Activated CD8-positive, alpha-beta T cell treated with anti-CD3 and anti-CD28 coated beads for 36 hours (primary cell): ENCODE data around the gene ZNF584. TPM values are rescaled to one million over a fixed set of nuclear protein-coding genes. Genes with fewer than 3 reads are reported as not detected.

Source experiments
- ATAC-seq: fragments of 200-7000 bp; cut with Tn5 transposase; one replicate; pipeline ENCODE4 v1.10.0; 2021; ENCODE audit warnings: mild to moderate bottlenecking, moderate library complexity
- CTCF ChIA-PET: fragments of 350-600 bp; sonication (Branson Sonifier 250); formaldehyde crosslinking; loops from one replicate; lab custom pipeline; 2021; ENCODE audit warnings: antibody characterized with exemption; lab: Charles Lee
- POLR2A ChIA-PET: fragments of 350-600 bp; sonication (Branson Sonifier 250); formaldehyde crosslinking; loops from one replicate; lab custom pipeline; 2021; ENCODE audit warnings: antibody characterized with exemption; lab: Charles Lee
- DNase-seq: peaks from one replicate; pipeline ENCODE4 v3.0.0-alpha.2; 2020
- H3K27ac Mint-ChIP-seq: one replicate; pipeline ENCODE4 v1.8.0; 2021; ENCODE audit warnings: mild to moderate bottlenecking, mixed read lengths
- H3K27me3 Mint-ChIP-seq: one replicate; pipeline ENCODE4 v1.8.0; 2021; ENCODE audit warnings: mixed read lengths
- H3K36me3 Mint-ChIP-seq: one replicate; pipeline ENCODE4 v1.8.0; 2021; ENCODE audit warnings: low read depth, mixed read lengths
- H3K4me1 Mint-ChIP-seq: one replicate; pipeline ENCODE4 v1.8.0; 2021; ENCODE audit warnings: low read depth, mixed read lengths
- H3K4me3 Mint-ChIP-seq: one replicate; pipeline ENCODE4 v1.8.0; 2021; ENCODE audit warnings: mild to moderate bottlenecking, moderate library complexity, mixed read lengths
- H3K9me3 Mint-ChIP-seq: one replicate; pipeline ENCODE4 v1.8.0; 2021; ENCODE audit warnings: mixed read lengths
- intact Hi-C: fragments of 100-400 bp; cut with micrococcal nuclease; formaldehyde crosslinking; loops from one replicate; pipeline ENCODE4 v1.10.0; 2022
- total RNA-seq, 2 experiments: library from RNA; stranded (reverse); gene quantifications; one replicate each; pipeline ENCODE4 v1.2.3, GENCODE V29; 2021
- TF ChIP-seq, protein P1 (sequence below): fragments of 200-600 bp; IDR thresholded peaks from one replicate; pipeline ENCODE4 v1.8.0; 2022; ENCODE audit warnings: antibody characterized with exemption, mild to moderate bottlenecking

Gene ZNF584
- total RNA-seq: 10 to 100 TPM; 12.0 to 14.3 TPM

DNA sequence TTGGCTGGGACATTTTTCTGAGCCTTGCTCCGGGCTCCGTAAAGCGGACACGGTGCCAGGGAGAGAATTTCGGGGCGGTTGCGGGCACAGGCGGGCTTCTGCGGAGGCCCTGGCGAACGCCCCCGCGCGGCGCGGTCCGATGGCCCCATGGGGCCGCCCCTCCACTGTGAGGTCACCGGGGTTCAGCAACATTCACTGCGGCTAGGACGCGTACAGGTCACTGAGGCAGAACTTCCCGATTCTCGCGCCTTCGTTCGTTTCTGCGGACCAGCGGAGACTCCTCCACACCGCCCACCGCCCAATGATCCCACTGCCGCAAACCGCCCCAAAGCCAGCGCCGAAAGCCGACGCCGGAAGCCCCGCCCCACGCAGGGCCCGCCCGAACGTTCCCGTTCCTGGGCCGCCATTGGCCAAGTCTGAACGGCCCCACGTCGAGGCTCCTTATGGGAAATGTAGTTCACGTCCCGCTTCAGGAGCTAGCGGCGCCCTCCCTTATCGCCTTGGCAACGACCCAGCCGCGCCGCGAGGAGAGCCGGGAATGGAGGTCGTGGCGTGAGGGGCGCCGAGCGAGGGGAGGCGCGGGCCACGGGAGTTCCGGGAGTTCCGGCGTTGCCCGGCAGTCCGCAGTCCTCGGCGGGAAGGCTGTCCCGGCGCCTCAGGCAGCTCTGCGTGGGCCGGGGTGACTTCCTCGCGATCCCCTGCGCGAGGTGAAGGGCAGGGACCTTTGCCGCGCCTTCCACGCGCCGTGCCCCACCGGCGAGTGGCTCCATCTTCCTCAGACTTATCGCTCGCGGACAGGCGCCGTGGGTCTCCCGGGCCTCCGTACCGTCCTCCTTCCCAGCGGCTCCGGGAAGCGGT lies at the start of gene ZNF584:
Gene ZNF584, plus strand, starts transcription at position 498 of the 858 bp plus-strand sequence. CDS start 499 bp downstream, outside the sequence.
- H3K4me1 Mint-ChIP-seq: peaks cover 37% of the 10 kb centered on the region
- CTCF ChIA-PET: interaction anchor here (1.0 to 1.4 kb wide), 3 partner anchors 29 to 106 kb away, joined by 3 read pairs; no protein-coding TSS in a partner anchor
- TF ChIP-seq, protein P1, sequence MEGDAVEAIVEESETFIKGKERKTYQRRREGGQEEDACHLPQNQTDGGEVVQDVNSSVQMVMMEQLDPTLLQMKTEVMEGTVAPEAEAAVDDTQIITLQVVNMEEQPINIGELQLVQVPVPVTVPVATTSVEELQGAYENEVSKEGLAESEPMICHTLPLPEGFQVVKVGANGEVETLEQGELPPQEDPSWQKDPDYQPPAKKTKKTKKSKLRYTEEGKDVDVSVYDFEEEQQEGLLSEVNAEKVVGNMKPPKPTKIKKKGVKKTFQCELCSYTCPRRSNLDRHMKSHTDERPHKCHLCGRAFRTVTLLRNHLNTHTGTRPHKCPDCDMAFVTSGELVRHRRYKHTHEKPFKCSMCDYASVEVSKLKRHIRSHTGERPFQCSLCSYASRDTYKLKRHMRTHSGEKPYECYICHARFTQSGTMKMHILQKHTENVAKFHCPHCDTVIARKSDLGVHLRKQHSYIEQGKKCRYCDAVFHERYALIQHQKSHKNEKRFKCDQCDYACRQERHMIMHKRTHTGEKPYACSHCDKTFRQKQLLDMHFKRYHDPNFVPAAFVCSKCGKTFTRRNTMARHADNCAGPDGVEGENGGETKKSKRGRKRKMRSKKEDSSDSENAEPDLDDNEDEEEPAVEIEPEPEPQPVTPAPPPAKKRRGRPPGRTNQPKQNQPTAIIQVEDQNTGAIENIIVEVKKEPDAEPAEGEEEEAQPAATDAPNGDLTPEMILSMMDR: no peak

DNA sequence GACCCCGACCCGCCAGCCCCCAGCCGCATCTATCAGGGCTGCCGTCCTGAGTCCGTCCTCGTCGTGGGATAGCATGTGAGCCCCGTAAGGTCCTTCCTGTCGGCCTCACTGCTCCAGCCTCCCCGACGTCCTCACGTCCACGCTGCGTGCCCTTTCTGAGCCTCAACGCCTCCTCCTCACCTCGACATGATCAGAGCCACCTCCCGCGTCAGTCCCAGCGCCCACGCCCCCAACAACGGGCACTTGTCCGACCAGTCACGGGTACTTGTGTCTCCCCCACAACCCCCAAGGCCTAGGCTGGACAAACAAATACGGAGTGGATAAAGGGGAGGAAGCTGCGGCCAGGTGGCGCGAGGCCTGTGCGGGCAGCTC lies 46.6 kb upstream of the ZNF584 start:
- H3K27ac Mint-ChIP-seq: peak overlapping the region; percentile 97
- ChIA-PET POLR2A (interaction anchor here (1.0 to 3.9 kb wide), 9 partner anchors 8 to 158 kb away, joined by 3 to 30 read pairs (median 6); partner anchors contain the start of genes RNF225, ZBTB45 and ZNF8), CTCF (interaction anchor here (1.2 kb wide), 1 partner anchor 35 kb away, joined by 3 read pairs; the partner anchor contains the start of gene ZSCAN22)
- H3K9me3 Mint-ChIP-seq: no peaks in the 10 kb centered on the region
- DNase-seq: peak; percentile 76
- peak; percentile 25 for ATAC-seq
- no peaks in the 10 kb centered on the region for H3K27me3 Mint-ChIP-seq
- TF ChIP-seq, protein P1: no peak
- peak overlapping the region; percentile 96 for H3K4me3 Mint-ChIP-seq
- intact Hi-C loops: no loop called here
- H3K36me3 Mint-ChIP-seq: no peaks in the 10 kb centered on the region
- peaks cover 20% of the 10 kb centered on the region for H3K4me1 Mint-ChIP-seq

More for the DNA sequence above, at the start of gene ZNF584:
- intact Hi-C loops: no loop called here
- Mint-ChIP-seq H3K27me3 (no peaks in the 10 kb centered on the region), H3K27ac (peak within 1 kb of the TSS; percentile 95), H3K36me3 (peaks cover 21% of the 10 kb centered on the region), H3K9me3 (no peaks in the 10 kb centered on the region), H3K4me3 (peak within 1 kb of the TSS; percentile 87)
- DNase-seq: peak; percentile 97
- peak; percentile 95 for ATAC-seq
- POLR2A ChIA-PET: interaction anchor here (0.7 to 2.6 kb wide), 6 partner anchors 10 to 167 kb away, joined by 3 to 10 read pairs (median 4); partner anchors contain the start of genes RPS5 and ZBTB45

DNA sequence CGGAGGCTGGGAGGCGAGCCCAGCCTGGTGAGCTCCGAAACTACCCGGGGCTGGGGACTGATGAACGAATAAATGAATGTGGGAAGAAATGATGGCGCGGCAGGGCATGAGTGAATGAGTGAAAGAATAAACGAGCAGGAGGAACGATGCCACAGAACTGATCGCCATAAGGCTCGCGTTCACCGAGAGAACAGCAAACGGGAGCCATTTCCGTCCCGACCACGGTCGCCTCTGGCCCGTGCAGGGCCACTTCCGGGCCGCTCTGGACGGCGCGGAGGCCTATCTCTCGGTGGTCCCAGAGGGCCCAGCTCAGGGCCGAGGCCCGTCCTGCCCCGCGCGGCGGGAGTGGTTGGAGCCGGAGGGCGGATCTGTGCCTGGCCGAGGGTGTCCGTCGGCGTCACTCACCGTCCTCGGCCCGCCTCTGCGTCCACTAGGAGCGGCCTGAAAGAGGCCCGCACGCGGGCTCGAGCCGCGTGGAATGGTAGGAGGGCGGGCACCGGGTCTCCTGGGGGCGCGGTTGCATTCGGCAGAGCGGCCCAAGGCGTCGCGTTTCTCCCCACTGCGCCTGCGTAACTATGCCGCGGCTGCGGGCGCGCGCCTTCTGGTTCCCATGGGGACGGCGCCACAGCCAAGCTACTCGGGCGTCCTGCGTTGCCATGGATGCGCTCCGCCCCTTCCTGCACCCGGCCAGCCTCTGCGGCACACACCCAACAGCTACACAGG lies 46.0 kb upstream of the ZNF584 start, which contains the start of gene ZNF497:
Gene ZNF497, minus strand, starts transcription at position 480 of the 723 bp plus-strand sequence. CDS start 5,116 bp downstream, outside the sequence.
- Mint-ChIP-seq H3K27me3 (no peaks in the 10 kb centered on the region), H3K4me1 (peaks cover 18% of the 10 kb centered on the region), H3K27ac (peak within 1 kb of the TSS; percentile 97), H3K36me3 (no peaks in the 10 kb centered on the region), H3K4me3 (peak within 1 kb of the TSS; percentile 96), H3K9me3 (no peaks in the 10 kb centered on the region)
- intact Hi-C loops: no loop called here
- ATAC-seq: peak; percentile 88
- TF ChIP-seq, protein P1: no peak
- ChIA-PET CTCF (interaction anchor here (1.0 to 2.3 kb wide), 4 partner anchors 14 to 157 kb away, joined by 3 to 13 read pairs (median 4); partner anchors contain the start of genes ZBTB45 and ZSCAN22), POLR2A (interaction anchor here (0.7 to 3.9 kb wide), 12 partner anchors 8 to 157 kb away, joined by 3 to 30 read pairs (median 4); partner anchors contain the start of genes RNF225, ZBTB45, ZNF8 and ZSCAN22)
- peak; percentile 99 for DNase-seq

DNA sequence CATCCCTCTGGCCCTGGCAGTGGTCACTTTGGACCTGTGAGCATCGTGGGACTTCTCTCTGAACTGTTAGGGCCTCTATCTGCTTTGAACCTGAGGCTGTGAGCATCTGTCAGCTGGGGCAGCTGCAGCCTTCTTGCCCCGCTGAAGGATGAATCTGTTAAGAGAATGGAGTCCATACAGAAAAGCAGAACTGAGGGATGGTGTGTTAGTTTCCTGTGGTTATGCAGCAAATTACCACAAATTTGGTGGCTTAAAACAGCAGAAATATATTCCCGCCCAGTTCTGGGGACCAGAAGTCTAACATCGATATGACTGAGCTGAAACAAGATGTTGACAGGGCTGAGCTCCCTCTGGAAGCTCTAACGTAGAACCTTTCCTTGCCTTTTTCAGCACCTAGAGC lies 44.3 kb upstream of the ZNF584 start:
- Mint-ChIP-seq H3K27me3 (no peaks in the 10 kb centered on the region), H3K4me3 (no peak overlapping the region), H3K36me3 (no peaks in the 10 kb centered on the region), H3K4me1 (peaks cover 11% of the 10 kb centered on the region), H3K9me3 (no peaks in the 10 kb centered on the region), H3K27ac (no peak overlapping the region)
- ChIA-PET POLR2A (interaction anchor here (1.1 to 3.9 kb wide), 4 partner anchors 10 to 32 kb away, joined by 4 to 30 read pairs (median 10); no protein-coding TSS in a partner anchor), CTCF (interaction anchor here (1.0 to 2.3 kb wide), 2 partner anchors 58 to 155 kb away, joined by 3 to 13 read pairs; partner anchors contain the start of gene ZBTB45)
- intact Hi-C loops: no loop called here
- TF ChIP-seq, protein P1: no peak
- ATAC-seq: no peak
- no peak for DNase-seq
